OCI-M1 (cell line): ENCODE results near the gene NOXA1.
"Not testable (repeated sequence)": the region's sequence is repeated elsewhere in the genome, so short reads cannot be mapped to it uniquely, and the experiment has no call there.

Experiments used
- DNase-seq: peaks from one replicate; lab custom pipeline; 2025; lab: John Stamatoyannopoulos, UW

Gene NOXA1

DNA sequence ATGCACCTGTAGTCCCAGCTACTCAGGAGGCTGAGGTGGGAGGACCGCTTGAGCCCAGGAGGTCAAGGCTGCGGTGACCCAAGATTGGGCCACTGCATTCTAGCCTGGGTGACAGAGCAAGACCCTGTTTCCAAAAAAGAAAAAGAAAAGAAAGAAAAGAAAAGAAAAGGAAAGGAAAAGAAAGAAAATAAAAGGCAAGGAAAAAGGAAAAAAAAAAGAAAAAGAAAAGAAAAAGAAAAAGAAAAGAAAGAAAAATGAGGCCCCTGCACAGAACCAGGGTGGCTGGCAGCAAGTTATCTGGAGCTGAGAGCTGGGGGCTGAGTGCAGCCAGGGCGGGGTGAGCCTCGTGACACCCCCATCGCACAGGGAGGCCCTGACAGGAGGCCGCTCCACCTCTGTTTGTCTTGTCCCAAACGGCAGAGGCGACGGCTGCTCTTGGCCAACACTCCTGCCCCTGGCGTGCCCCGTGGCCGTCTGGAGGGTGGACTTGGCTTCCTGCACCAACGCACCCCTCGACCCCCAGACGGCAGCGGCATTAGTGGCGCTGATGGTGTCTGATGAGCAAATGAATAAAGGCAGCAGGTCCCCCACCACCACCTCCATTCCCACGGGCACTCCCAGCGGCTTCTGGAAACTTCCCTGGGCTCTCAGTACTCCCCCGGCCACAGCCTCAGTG lies 17.0 kb upstream of the NOXA1 start:
- no peak for DNase-seq

GRCh38 chr9:137406876-137407589 lies 16.2 kb upstream of the NOXA1 start:
- peak; percentile 22 for DNase-seq

- DNase-seq, result no peak
These were observed 15.4 kb upstream of the NOXA1 start for GRCh38 chr9:137407590-137408300.

GRCh38 chr9:137408651-137409405 lies 14.4 kb upstream of the NOXA1 start:
- no peak for DNase-seq

GRCh38 chr9:137409515-137409914 lies 13.7 kb upstream of the NOXA1 start:
- DNase-seq, result no peak

GRCh38 chr9:137410236-137410890 lies 12.8 kb upstream of the NOXA1 start:
- DNase-seq, result not testable (repeated sequence)

- no peak for DNase-seq
These were observed 12.3 kb upstream of the NOXA1 start for GRCh38 chr9:137410891-137411249.

- DNase-seq, result no peak
These were observed 11.9 kb upstream of the NOXA1 start for GRCh38 chr9:137411260-137411644.

DNA sequence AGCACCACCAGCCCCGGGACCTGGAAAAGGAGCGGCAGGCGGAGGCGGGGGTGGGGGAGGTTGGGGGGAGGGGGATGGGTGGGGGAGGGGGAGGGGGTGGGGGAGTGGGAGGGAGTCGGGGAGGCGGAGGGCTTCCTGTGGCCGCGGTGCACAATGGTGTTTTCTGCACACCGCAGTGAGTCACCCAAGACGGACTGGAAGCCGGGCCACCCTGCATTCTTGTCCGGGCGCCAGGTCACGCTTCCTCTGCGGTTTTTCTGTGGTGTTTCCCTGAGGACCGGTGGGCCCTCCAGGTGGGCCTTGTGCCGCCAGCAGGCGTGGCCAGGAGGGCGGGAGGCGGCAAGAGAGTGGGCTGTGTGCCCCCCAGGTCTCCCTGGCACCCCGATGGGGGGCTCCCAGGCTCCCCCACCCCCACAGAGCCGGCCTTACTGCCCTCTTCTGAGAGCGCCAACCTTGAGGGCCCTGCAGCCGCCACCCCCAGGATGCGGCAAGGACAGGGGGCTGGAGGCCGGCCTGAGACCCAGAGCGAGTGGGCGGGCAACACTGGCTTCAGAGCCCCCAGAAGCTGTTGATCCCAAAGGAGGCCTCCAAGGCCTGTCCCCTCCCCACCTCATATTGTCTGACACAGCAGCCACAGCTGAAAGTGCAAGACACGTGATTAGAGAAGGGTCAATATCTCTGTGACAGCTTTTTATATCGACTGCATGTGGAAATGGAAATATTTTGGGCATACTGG lies 11.4 kb upstream of the NOXA1 start:
- no peak for DNase-seq

- DNase-seq, result no peak
These were observed 10.8 kb upstream of the NOXA1 start for GRCh38 chr9:137412431-137412830.

DNA sequence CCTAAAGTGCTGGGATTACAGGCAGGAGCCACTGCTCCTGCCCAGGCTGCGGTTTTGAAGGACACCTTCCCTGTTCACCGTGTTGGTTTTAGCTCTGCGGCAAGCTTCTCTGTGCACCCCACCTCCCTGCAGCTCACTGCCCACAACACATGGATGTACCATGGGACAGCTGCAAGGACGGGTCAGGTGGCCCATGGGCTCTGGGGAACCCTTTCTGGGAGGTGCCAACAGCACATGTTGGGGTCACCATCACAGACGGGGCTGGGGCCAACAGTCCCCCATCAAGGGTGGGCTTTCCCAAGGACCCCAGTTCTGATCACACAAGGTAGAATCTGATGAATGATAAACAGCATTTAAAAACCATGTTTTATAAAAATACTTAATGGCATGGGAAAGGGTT lies 7.7 kb upstream of the NOXA1 start:
- DNase-seq, result no peak

- DNase-seq, result no peak
These were observed 7.1 kb upstream of the NOXA1 start for GRCh38 chr9:137416006-137416562.

DNA sequence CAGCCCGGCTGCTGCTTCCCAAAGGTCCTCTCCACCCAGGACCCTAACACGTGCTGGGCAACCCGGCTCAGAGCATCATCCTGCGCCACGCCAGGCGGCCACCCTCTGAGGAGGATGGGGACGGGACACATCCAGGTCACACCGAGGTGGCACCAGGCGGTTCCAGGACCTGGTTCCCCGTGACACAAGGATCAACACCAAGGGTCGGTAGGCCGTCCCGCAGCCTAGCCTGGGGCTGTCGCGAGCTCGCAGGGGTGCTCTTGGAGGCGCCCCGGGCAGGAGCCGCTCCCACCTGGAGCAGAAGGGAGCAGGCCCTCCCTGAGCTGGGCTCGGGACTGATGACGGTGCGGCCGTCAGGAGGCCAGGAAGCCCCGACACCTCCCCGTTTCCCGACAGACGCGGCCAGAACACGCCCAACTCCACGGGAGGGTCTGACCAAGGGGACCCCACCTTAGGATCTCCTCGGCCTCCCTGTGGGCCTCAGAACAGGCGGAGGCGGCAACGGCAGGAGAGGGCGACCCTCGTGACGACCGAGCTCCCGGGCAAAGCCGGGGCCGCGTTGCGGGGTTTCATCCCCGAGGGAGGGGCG lies 6.5 kb upstream of the NOXA1 start:
- DNase-seq, result no peak

DNA sequence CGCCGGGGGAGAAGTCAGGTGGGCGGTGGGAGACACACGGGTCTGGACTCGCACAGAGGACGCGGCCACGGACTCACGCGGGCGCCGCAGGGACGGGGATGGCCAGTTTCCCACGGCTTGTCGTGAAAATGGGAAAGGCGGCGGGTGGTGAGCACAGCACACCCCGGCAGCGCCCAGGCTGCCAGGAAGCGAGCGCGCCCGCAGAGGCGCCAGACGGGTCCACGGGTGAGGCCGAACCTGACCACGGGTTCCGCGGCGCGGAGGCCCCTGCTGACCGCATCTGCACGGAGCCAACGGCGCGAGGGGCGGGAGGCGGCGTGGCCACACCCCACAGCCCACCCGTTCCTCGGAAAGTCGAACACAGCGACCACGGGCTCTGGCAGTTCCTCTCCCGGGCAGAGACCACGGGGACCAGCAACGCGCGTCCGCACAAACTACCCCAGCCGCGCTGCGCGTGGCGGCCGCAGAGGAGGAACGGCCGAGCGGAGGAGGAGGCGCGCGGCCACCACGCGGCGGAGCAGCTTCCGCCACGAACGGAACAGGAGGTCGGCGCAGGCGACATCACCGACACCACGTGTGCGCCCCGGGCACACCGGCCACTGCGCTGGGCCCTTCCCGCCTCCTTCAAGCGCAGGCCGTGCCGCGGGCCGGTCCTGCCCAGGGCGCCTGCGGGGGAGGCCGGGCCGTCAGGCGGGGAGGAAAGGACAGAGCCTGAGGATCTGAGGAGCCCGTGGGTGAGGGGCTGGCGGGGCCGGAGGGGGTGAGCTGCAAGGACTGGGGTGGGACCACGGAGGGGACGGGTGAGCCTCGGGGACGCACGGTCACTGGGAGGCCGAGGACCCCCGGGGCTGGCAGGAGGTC lies 5.8 kb upstream of the NOXA1 start:
- no peak for DNase-seq

DNA sequence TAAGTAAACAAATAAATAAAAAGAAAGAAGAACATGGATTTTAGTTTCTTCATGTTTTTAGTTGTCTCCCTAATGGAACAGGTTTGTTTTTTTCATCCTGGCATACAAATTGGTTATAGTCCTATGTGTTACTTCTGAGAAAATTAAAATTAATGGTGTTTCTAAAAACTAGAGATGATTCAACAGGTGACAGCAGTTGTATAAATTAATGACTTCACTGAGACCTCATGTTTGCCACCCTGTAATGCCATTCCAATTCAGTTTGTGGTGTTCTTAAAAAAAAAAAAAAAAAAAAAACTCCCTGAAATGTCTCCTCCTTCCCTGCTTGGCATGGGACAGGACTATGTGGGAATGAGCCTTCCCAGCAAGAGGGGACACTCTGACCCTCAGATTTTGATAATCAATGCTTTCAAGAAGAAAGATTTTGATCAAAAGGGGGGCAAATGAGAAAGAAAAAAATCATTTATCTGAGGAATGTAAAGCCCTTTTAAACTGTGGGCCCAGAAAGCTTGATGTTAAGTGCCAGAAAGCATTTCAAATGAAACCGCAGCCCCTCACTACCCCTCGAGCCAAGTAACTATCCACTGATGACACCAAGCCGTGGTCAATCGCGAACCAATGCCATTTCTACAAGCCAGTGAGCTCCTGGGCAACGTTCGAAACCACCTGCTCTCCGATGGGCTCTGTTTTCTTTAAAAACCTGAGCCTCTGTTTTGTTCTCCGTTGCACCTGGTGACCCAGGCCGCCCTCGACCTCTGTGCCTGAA lies 1.2 kb upstream of the NOXA1 start:
- peak; percentile 43 for DNase-seq

GRCh38 chr9:137423514-137424291 lies 510 bp downstream of the NOXA1 start:
- DNase-seq, result peak; percentile 24

GRCh38 chr9:137426018-137426681 lies 3.0 kb downstream of the NOXA1 start:
- no peak for DNase-seq
